Natural killer cell treated with Interleukin-12 subunit alpha and Interleukin-12 subunit beta and Interleukin-15 and Interleukin-18, amount 100 ng/mL, for 72 hours (primary cell): Measurements from ENCODE around the gene SIK2. TPM values are rescaled to one million over a fixed set of nuclear protein-coding genes. Genes with fewer than 3 reads are reported as not detected.

Experiments
- ATAC-seq, 2 donors: fragments of 150-1000 bp; cut with Tn5 transposase in 1 of 2; sonication (Bioruptor Pico), chemical (Tn5 transposase) in 1 of 2; 2 replicates each; pipeline ENCODE4 v1.10.0; 2021
- DNase-seq: peaks from one replicate; pipeline ENCODE4 v3.0.0; 2022; ENCODE audit warnings: low spot score
- H3K27ac Mint-ChIP-seq, 2 donors: 1 replicate in 1 of 2; 2 replicates in 1 of 2; pipeline ENCODE4 v1.8.0; 2022; ENCODE audit warnings: mixed read lengths in 2 of 2, mild to moderate bottlenecking in 1 of 2, moderate library complexity in 1 of 2
- H3K27me3 Mint-ChIP-seq, 2 donors: 1 replicate in 1 of 2; 2 replicates in 1 of 2; pipeline ENCODE4 v1.8.0; 2022; ENCODE audit warnings: mixed read lengths in 2 of 2
- H3K36me3 Mint-ChIP-seq: one replicate; pipeline ENCODE4 v1.8.0; 2022; ENCODE audit warnings: mixed read lengths
- H3K4me1 Mint-ChIP-seq, 2 donors: 1 replicate in 1 of 2; 2 replicates in 1 of 2; pipeline ENCODE4 v1.8.0; 2022; ENCODE audit warnings: low read depth in 2 of 2, mixed read lengths in 2 of 2, mild to moderate bottlenecking in 1 of 2
- H3K4me3 Mint-ChIP-seq: one replicate; pipeline ENCODE4 v1.8.0; 2022; ENCODE audit warnings: mixed read lengths
- H3K9me3 Mint-ChIP-seq: 2 replicates; pipeline ENCODE4 v1.8.0; 2022; ENCODE audit warnings: mixed read lengths
- total RNA-seq, 2 donors: library from RNA; stranded (reverse); gene quantifications; one replicate each; pipeline ENCODE4 v1.2.3, GENCODE V29; 2022

Gene SIK2
- total RNA-seq, 2 donors from 2014 or later, result 8.1 to 8.8 TPM

DNA sequence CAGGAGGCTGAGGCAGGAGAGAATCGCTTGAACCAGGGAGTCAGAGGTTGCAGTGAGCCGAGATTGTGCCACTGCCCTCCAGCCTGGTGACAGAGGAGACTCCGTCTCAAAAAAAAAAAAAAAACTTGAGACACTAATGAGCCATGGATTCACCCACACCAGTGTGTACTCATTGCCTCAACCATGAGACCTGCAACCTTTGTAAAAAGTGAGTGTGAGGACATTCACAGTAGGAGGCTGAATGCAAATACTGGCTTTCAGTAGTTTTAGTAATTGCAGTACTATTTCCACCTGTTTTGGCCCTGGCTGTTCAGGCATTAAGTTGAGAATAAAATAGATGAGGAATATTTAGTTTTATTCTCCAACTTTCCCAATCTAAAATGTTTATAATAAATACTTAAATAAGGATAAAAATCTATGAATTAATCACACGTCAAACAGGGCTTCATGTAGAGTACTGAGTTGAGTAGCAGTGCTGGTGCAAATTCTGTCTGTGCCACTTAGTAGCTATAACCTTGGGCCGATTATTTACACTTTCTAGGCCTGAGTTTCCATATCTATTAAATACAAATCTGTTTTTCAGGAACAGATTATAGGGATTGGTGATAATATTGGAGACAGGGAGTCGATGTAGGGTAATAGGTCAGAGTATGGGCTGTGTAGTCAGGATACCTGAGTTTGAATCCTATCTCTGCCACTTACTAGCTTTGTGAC is 91.1 kb downstream of the SIK2 start:
- DNase-seq (no peak), ATAC-seq (no peak)
- H3K9me3 Mint-ChIP-seq, result no peaks in the 10 kb centered on the region
- H3K4me3 Mint-ChIP-seq, result no peak overlapping the region
- no peaks in the 10 kb centered on the region for H3K27me3 Mint-ChIP-seq
- peaks cover 0 to 4% of the 10 kb centered on the region in 2 donors for H3K4me1 Mint-ChIP-seq
- H3K27ac Mint-ChIP-seq, result no peak overlapping the region
- peaks cover 9% of the 10 kb centered on the region for H3K36me3 Mint-ChIP-seq

- Mint-ChIP-seq H3K27me3 (no peaks in the 10 kb centered on the region), H3K4me3 (no peak overlapping the region), H3K4me1 (peaks cover 7 to 8% of the 10 kb centered on the region in 2 donors), H3K9me3 (no peaks in the 10 kb centered on the region), H3K36me3 (no peaks in the 10 kb centered on the region), H3K27ac (no peak overlapping the region)
- DNase-seq (no peak), ATAC-seq (no peak)
Observed at GRCh38 chr11:111694851-111695250, 92.6 kb downstream of the SIK2 start.

DNA sequence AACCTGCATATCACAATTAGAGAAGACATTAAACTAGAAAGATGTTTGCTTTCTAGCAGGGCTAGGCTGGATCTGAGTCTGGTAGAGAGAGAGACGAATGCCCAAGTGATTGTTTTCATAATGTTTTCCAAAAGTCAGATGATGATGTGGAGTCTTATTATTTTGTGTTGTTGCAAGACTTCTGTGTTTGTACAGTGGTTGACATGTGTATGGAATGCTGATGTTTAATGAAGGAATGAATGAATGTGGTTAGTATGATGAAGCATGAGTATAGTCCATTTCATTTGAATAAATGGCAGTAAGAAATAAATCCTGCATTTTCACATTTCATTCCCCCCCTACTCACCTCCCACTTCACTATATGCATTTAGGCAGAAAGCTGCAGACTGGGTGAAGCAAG is 94.3 kb downstream of the SIK2 start:
- Mint-ChIP-seq H3K4me3 (no peak overlapping the region), H3K27ac (no peak overlapping the region), H3K4me1 (peaks cover 10 to 15% of the 10 kb centered on the region in 2 donors), H3K27me3 (no peaks in the 10 kb centered on the region), H3K36me3 (no peaks in the 10 kb centered on the region), H3K9me3 (no peaks in the 10 kb centered on the region)
- ATAC-seq (no peak), DNase-seq (no peak)

DNA sequence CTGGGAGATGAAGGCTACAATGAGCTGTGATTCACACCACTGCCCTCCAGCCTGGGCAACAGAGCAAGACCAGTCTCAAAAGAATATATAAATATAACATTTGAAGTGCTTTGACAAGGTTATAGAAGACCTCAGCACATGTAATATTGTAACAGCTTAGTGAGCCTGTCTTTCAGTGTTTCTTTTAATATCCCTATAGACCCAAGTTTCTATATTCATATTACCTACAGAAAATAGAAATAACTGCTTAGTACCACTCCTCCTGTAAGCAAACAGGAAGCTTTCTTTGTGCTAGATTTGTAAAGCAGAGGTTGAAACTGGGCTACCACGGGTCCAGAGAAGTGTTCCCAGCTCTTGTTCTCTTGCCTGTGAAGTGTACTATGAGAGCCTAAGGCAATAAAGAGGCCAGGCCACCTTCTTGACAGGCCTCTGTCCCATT is 95.7 kb downstream of the SIK2 start:
- H3K36me3 Mint-ChIP-seq, result no peaks in the 10 kb centered on the region
- ATAC-seq, result no peak
- no peak for DNase-seq
- no peaks in the 10 kb centered on the region for H3K9me3 Mint-ChIP-seq
- H3K4me3 Mint-ChIP-seq, result no peak overlapping the region
- H3K27me3 Mint-ChIP-seq, result no peaks in the 10 kb centered on the region
- peaks cover 10 to 15% of the 10 kb centered on the region in 2 donors for H3K4me1 Mint-ChIP-seq
- H3K27ac Mint-ChIP-seq, result no peak overlapping the region

GRCh38 chr11:111698852-111699559 is 96.8 kb downstream of the SIK2 start:
- no peaks in the 10 kb centered on the region for H3K9me3 Mint-ChIP-seq

GRCh38 chr11:111699579-111700156 is 97.4 kb downstream of the SIK2 start:
- peaks cover 10 to 15% of the 10 kb centered on the region in 2 donors for H3K4me1 Mint-ChIP-seq
- H3K9me3 Mint-ChIP-seq, result no peaks in the 10 kb centered on the region
- no peak for ATAC-seq
- H3K36me3 Mint-ChIP-seq, result peaks cover 5% of the 10 kb centered on the region
- no peaks in the 10 kb centered on the region for H3K27me3 Mint-ChIP-seq
- no peak overlapping the region for H3K27ac Mint-ChIP-seq
- DNase-seq, result no peak
- H3K4me3 Mint-ChIP-seq, result no peak overlapping the region

More at GRCh38 chr11:111698852-111699559, 96.8 kb downstream of the SIK2 start:
- Mint-ChIP-seq H3K27me3 (no peaks in the 10 kb centered on the region), H3K36me3 (peaks cover 5% of the 10 kb centered on the region), H3K4me1 (peaks cover 10 to 15% of the 10 kb centered on the region in 2 donors), H3K4me3 (no peak overlapping the region), H3K27ac (no peak overlapping the region)
- peak in 1 of 2 donors; percentile 49 for ATAC-seq
- no peak for DNase-seq

- DNase-seq (no peak), ATAC-seq (no peak)
- Mint-ChIP-seq H3K9me3 (no peaks in the 10 kb centered on the region), H3K4me3 (no peak overlapping the region), H3K27ac (no peak overlapping the region), H3K36me3 (peaks cover 7% of the 10 kb centered on the region), H3K27me3 (no peaks in the 10 kb centered on the region), H3K4me1 (peaks cover 10 to 13% of the 10 kb centered on the region in 2 donors)
Observed at GRCh38 chr11:111700162-111700561, 97.9 kb downstream of the SIK2 start.

GRCh38 chr11:111702623-111703022 is 100.4 kb downstream of the SIK2 start:
- H3K9me3 Mint-ChIP-seq, result no peaks in the 10 kb centered on the region
- peaks cover 10 to 12% of the 10 kb centered on the region in 2 donors for H3K4me1 Mint-ChIP-seq
- H3K27me3 Mint-ChIP-seq, result no peaks in the 10 kb centered on the region
- no peak overlapping the region for H3K4me3 Mint-ChIP-seq
- ATAC-seq (no peak), DNase-seq (no peak)
- peaks cover 12% of the 10 kb centered on the region for H3K36me3 Mint-ChIP-seq
- no peak overlapping the region for H3K27ac Mint-ChIP-seq

GRCh38 chr11:111703576-111703975 is 101.3 kb downstream of the SIK2 start:
- no peak for ATAC-seq
- H3K9me3 Mint-ChIP-seq, result no peaks in the 10 kb centered on the region
- DNase-seq, result no peak
- no peak overlapping the region for H3K4me3 Mint-ChIP-seq
- H3K36me3 Mint-ChIP-seq, result peaks cover 12% of the 10 kb centered on the region
- H3K27me3 Mint-ChIP-seq, result no peaks in the 10 kb centered on the region
- H3K4me1 Mint-ChIP-seq, result peaks cover 10 to 11% of the 10 kb centered on the region in 2 donors
- H3K27ac Mint-ChIP-seq, result no peak overlapping the region

DNA sequence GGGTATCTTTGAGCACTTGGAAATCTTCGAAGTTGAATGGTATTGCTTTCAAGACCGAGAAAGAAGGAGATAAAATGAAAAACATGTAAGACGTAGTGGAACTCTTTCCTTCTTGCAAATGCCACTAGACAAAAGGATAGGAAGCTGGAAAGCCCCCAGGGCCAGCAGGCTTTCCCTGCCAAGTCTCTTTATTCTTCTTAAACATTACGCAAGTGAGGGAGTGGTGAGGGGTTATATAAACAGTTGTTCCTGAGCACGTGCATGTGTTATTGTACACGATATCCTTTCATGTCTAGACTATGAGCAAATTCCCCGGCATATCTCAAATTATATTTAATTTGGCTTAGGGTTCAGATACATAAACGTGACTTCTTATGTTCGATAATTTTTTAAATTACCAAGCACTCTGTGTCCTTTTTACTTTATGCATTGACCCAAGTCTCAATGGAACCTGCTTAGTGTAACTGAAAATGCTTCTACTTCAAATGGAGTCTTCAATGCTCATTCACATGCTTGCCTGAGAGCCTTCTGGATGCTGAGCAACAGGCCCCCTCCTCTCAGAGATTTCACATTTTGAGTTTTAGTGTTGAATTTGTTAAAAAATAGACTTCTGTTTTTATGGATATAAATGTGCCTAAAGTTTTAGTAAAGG is 104.9 kb downstream of the SIK2 start:
- Mint-ChIP-seq H3K4me1 (no peaks in the 10 kb centered on the region), H3K4me3 (no peak overlapping the region), H3K36me3 (peaks cover 12% of the 10 kb centered on the region), H3K27ac (no peak overlapping the region), H3K27me3 (no peaks in the 10 kb centered on the region), H3K9me3 (no peaks in the 10 kb centered on the region)
- DNase-seq, result no peak
- ATAC-seq, result no peak

DNA sequence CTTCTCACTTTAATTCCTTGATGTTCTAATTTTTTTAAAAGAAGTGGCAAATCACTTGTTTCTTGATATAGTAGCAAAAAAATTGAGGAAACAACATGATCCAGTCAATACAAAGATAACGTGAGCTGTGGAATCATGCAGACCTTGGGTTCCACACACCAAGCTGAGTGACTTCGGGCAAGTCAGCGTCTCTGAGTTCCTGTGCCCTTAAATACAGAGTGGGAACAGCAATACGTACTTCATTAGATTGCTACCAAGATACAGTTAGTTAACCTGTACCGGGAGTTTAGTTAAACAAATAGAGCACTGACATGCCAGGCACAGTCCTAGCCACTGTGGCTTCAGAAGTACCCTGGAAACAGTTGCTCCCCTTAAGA is 105.4 kb downstream of the SIK2 start:
- no peak for ATAC-seq
- Mint-ChIP-seq H3K27ac (no peak overlapping the region), H3K27me3 (no peaks in the 10 kb centered on the region), H3K4me1 (no peaks in the 10 kb centered on the region), H3K4me3 (no peak overlapping the region), H3K36me3 (peaks cover 17% of the 10 kb centered on the region), H3K9me3 (no peaks in the 10 kb centered on the region)
- no peak for DNase-seq

GRCh38 chr11:111714522-111714921 is 112.3 kb downstream of the SIK2 start:
- ATAC-seq (no peak), DNase-seq (no peak)
- H3K4me1 Mint-ChIP-seq, result peaks cover 0 to 2% of the 10 kb centered on the region in 2 donors
- H3K36me3 Mint-ChIP-seq, result peaks cover 6% of the 10 kb centered on the region
- no peak overlapping the region for H3K4me3 Mint-ChIP-seq
- H3K27me3 Mint-ChIP-seq, result no peaks in the 10 kb centered on the region
- no peaks in the 10 kb centered on the region for H3K9me3 Mint-ChIP-seq
- peak overlapping the region in 1 of 2 donors; percentile 16 for H3K27ac Mint-ChIP-seq

DNA sequence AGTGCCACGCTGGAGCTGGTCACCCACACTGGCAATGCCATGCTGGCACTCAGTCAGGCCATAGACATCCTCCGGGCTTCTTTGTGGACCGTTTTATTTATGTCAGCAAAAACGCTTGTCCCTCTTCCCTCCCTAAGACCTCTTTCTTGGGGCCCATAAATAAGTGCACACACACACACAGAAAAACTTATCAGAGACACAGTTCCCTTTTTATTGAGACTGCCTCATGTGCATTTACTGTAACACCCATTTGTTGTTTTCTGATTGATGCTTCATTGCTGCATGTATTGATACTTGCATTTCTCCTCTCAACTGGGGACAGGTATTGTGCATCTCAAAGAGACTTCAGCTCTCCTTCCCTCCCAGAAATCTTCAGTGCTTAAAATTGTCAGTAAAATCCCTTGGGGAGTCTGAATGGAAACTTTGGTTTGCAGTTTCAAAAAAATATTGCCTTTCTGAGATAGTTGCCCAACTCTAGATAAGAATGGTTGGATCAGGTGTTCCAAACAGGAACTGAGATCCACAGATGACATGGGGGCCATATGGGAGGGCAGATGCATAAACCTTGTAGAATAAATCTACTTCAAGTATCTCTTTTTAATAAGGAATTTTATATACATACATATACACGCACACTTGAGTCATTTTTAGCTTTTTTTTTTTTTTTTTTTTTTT is 113.0 kb downstream of the SIK2 start:
- ATAC-seq (no peak), DNase-seq (no peak)
- H3K27me3 Mint-ChIP-seq, result no peaks in the 10 kb centered on the region
- no peak overlapping the region for H3K4me3 Mint-ChIP-seq
- H3K27ac Mint-ChIP-seq, result no peak overlapping the region
- H3K4me1 Mint-ChIP-seq, result peaks cover 0 to 2% of the 10 kb centered on the region in 2 donors
- peaks cover 6% of the 10 kb centered on the region for H3K36me3 Mint-ChIP-seq
- no peaks in the 10 kb centered on the region for H3K9me3 Mint-ChIP-seq
